Measurements from ENCODE around the gene PTTG1IP.
"Not testable (repeated sequence)": the region's sequence is repeated elsewhere in the genome, so short reads cannot be mapped to it uniquely, and the experiment has no call there.

Gene PTTG1IP

DNA sequence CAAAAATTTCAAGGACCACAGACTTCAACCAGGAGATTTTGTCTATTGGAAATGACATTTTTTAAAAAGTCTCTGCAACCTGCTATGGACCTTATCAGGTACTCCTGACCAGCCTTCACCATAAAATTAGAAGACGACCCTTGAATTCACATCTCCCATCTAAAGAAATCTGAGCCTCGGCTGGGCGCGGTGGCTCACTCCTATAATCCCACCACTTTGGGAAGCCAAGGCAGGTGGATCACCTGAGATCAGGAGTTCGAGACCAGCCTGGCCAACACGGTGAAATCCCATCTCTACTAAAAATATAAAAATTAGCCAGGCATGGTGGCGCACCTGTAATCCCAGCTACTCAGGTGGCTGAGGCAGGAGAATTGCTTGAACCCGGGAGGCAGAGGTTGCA, 5.7 kb upstream of the PTTG1IP start:
- DNase-seq, result not testable (repeated sequence)

DNA sequence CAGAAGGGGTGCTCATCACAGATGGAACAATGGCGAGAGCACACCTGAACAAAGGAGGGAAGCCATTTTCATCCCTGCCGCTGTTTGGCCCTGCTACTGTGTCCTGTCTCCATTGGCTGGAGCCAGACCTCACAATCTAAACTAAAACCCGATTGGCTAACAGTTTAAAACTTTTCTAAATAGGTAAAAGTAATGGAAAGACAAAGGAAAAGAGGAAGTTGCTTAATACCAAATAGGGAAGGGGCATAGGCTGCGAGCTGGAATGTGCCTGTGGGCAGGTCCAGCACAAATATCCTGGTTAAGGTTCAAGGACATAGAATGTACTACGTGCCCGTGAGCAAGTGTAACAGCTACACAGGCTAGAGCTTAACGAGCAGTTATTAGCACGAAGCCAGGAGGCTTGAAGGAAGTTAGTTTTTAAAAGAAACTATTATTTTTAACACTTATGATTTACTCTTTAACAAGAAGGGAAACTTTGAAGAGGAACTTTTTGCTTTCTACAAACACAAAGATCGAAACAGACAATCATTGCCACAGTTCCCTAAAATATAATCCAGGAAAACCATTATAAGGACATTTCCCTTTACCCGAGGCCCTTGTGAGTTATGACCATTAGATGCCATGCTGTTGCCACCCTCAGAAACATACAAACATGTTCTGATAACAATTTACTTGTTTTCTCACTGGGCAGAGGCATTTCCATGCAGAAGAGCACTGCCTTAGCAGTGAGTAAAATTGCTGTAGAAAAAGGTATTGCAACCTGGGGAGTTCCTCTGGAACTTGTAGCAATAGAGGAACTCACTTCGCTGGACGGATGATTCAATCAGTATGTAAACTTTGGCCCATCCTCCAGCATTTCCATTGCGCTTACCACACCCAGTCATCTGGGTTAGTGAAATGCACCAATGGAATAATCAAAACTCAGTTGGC, 4.8 kb upstream of the PTTG1IP start:
- no peak for DNase-seq

DNA sequence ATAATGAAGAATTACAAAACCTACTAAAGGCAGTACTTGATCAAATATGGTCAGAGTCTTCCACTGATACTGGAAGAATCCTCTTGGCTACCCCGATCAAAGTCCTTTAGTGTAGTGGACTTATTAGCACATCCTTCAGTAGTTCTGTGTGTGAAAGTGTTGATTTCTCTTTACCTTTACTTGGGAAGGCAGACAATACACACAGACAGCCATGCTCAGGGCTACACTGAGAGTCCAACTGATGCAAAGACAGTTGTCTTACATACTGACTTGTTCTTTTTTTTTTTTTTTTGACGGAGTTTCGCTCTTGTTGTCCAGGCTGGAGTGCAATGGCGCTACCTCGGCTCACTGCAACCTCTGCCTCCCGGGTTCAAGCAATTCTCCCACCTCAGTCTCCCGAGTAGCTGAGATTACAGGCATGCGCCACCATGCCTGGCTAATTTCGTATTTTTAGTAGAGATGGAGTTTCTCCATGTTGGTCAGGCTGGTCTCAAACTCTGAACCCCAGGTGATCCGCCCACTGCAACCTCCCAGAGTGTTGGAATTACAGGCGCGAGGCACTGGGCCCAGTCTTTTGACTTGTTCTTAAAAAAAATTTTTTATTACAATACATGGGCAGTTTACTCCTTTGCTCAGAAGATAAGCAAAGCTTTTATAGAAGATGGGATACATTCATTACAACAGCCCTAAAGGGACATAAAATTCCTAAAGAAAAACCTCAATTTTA, 3.5 kb upstream of the PTTG1IP start:
- no peak for DNase-seq

DNA sequence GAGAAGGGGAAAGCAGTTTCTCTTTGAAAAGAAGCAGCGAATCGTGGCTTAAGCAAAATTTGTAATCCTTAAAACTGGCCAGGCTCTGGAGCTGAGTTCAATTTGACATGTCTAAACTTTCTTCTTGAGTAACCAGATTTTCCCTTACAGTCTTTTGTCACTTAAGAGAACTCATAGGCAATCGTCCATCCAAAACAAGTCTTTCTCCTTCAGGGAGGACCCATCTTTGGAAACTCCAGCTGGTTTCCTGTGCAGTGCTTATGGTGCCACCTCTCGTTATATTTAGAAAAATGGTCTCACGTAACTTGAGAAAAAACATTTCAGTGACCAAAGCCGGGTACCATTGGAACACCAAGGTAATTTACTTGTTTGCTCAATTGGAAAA, 1.8 kb upstream of the PTTG1IP start:
- no peak for DNase-seq

DNA sequence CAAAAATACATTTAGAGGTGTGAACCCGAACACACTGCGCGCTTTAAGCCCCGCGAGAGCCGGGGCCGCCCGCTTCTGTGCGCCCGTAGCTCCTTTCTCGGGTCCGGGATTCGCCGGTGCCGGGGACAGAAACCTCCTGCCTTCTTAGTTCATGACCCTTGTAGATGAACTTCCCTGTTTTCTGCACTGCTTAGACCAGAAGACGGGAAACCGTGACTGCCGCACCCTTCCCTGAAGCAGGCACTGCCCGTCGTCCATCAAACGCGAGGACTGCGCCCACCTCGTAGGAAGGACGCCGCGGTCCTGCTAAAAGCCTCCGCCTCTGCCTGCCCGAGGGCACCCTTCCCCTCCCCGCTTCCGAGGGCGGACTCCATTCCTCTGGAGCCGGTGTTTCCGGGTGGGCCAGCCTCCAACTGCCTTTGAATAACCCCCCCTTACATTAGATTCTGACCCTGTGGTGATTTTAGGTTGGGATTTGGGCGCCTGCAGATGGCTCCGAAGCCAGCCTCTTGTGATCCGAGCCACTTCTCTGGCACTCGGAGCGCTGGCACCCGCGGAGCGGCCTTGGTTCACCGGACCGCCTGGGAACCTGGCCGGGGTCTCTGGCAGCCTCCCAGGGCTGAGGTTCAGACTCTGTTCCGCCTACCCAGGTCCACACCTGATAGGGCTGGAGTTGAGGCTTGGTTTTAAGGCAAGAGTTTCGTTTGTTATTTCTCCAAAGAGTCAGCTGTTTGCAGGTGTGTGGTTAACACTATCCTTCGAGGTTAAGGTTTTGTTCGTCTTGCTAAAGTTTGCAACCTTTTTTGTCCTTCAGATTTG, 1.2 kb upstream of the PTTG1IP start:
- DNase-seq, result no peak

DNA sequence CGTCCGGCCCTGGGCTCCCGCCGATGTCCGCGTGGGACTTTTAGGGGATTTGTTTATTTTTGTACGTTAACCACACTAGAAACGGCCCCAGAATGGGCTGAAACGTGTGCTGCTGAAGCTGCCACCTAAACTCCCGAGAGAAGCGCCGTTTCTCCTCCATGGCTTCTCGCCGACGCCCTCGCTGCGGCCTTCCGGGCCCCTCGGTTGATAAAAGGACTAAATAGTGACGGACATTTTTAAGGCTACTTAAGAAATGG, 678 bp upstream of the PTTG1IP start:
- no peak for DNase-seq

DNA sequence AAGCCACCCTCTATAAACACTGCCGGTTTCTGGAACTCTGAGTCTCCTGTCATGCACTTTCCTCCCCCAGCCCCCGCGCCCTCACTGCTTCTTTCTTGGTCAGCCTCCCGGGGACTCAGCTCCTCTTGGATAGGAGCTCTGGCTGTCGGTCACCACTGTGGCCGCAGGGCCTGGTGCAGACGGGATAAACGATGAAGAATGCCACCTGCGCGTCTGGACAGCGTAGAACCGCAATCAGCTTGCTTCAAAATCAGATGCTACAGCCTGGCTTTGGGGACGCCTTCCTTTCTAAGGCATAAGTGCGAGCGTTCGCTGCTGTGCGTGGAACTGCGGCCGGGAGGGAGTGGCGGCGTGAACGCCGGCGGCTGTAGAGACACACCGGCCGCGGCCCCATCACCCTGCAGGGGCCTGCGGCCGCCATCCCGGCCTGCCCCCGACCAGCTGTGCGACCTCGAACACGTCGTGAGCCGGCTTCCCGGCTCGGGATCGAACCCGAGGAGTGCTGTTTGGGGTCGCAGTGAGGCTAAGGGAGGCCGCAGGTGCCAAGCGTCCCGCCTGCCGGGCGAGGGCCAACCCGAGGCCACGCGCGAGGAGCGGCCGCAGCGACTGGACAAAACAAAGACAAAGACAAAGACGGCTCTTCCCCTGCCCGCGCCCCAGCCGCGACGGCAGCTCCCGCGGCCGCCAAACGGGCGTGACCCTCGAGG, 688 bp downstream of the PTTG1IP start:
- DNase-seq, result no peak

DNA sequence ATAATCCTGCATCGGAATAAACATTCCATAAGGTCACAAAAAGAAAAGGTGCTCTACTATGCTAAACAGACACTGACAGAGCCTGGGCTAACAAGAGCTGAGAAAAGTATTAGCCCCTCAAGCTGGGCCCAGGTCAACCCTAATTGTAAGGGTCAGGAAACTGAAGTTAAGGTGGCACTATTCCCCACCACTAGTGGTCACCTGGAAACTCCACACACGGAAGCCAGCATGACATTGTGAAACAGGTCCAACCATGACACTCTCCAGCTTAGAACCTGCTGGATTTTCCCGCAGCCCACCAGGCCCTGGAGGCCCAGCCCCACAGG, 1.2 kb downstream of the PTTG1IP start:
- DNase-seq, result no peak

DNA sequence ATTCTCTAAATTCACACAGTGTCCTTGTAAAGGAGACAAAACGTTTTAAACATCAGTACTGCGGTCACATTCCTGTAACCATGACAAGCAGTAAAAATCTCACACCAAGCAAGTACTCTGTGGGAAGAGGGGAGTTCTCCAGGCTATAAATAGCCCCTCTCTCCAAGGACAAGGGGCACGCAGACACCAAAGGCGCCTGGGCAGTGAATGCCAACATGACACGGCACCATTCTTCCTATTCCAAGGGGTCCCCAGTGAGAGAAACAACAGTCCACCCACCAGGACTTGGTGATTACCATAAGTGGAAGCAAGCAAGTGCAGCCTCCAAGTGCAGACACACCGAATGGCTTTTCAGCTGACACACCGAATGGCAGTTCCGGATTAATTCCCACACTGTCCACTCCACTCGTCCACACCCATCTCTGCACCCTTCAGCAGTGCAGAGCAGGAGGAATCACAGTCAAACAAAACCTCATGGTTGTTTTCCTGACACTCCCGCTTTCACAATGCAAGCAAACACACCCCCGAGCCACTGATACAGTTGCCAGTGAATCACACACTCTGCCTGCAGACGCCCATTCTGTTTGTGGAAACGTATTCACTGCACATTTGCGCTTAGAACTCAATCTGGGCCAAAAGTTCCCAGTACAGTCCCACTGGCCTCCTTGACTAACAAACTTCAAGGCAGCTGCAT, 1.8 kb downstream of the PTTG1IP start:
- DNase-seq, result no peak

DNA sequence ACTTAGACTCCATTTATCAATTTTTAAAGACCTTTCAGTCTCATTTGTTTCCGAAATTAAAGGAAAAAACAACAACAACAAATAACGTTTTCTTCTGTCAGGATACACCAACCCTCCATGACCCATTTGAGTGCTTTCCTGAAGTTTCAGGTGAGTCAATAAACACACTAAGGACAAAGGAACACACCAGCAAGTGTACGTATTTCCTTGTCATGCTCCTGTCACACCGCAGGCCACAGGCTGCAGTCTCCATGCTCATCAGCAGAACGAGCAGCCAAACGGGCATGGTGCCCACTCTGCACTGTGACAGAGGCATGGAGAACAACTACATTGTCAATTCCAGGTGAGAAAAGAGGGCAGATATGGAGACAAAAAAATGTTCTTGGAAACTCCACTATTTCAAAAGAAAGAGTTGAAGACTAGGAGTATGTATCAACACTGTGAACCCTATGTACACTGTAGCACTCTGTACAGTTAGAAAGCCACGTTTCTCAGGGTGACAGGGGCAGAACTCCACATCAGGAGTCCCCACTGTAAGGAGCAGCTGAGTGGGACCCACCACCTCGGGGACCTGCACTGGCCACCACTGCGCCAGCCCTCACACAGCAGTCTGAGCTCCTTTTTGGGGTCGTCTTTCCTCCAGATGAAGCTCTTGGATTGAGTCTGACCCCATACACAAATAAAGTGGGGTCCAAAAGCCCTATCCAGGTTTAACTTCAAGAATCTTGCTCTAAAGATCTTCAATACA, 2.6 kb downstream of the PTTG1IP start:
- no peak for DNase-seq

DNA sequence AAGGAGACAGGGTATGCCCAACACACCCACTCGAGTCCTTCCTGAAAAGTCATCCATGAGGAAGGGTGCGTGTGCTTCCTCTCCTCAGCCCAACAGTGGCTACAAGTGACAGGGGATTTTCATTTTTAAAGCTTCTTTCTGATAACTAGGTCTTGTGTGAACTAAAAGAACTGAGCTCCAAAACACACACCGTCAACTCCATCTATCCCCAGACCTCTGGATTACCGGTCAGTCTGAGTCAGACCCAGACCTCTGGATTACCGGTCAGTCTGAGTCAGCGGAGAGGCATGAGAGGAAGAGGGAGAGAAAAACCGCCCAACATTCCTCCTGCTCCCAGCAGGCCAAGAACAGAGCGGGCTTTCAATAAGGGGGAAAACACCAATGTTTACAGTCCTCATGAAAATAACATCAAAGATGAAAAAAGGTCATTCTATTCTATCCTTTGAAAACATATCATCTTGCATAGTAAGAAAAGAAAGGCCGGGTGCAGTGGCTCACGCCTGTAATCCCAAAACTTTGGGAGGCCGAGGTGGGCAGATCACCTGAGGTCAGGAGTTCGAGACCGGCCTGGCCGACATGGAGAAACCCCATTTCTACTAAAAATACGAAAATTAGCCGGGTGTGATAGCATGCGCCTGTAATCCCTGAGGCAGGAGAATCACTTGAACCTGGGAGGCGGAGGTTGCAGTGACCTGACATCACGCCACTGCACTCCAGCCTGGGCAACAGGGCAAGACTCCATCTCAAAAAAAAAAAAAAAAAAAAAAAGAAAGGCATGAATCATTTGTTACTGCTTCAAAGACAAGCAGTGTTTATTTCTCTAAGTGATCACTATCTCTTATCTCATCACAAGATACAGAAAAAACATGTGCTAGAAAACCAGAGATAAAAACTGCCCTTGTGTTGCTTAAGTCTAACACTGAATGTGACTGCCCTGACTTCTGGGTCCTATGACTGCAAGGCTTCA, 3.4 kb downstream of the PTTG1IP start:
- DNase-seq, result no peak

DNA sequence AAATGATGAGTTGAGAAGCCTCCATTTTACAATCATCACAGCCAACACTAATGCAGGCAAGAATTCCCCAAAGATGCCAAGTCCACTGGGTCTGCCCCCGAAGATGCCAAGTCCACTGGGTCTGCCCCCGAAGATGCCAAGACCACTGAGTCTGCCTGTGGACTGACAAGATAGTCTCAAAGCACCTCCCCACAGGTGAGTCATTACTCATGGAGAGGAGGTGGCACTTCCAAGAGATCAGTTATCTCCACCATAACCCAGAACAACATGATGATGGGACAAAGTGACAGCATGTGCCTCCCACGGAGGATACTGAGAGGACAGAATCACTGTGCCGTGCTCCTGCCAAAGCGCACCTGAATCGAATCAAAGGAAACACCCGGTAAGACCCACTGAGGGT, 4.8 kb downstream of the PTTG1IP start:
- DNase-seq, result no peak

DNA sequence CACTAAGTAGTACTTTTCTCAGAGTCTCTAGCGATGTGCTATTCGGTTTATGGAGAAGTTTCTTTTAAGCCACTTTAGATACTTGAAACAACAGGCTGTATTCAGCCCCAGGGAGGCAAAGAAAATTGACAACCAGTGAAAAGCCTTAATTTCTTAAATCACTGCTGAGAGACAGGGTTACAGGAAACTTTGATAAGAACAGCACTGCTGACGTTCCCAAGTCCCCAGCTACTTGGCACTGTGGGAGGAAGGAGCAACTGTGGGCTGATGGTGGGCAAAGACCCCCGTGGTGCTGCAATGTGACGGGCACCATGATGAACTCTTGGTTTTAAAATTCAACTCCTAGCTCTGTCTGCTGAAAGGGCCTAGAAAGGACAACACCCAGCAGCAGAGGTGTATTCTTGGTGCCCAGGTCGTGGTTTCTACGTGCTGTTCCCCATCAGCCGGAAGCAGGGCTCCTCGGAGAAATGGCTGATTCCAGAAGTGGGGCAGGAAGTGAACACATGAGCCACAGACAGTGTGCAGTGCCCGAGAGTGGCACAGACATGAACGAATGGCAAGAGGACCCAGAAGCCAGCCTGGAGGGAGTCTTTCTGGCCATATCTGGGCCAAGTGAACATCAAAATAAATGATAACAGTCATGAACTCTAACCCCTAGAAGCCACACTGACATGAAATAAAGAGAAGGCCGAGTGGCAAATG, 5.3 kb downstream of the PTTG1IP start:
- DNase-seq, result no peak

DNA sequence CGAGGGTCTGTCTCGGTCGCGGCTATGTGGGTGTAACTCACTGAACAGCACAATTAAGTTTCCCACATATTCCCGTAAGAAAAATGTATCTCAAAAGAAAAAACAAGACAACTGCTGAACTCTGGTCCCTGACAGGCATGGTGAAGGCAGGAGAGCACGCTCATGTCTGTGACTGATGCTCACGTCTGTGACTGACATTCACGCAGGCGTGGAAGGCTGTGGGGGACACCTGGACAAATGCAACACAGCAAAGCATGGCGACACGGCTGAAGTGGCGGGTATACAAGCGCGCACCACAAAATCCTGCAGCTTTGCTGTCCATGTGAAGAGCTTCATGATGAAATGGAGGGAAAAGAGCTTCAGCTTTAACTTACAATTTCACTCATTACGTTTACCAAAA, 6.0 kb downstream of the PTTG1IP start:
- no peak for DNase-seq

DNA sequence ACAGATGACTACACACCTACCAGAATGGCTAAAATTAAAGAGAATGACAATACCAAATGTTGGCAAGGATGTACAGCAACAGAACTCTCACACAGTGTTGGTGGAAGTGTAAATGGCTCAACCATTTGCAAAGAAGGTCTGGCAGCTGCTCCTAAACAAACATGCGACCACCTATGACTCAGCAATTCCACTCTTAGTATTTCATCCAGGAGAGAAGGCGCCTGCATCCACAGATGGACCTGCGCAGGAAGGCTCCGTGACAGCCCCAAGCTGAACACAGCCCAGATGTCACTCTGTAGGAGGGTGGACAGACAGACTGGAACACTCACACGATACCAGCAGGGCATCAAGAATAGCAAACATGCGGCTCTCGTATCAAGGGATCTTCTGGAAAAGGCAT, 6.7 kb downstream of the PTTG1IP start:
- DNase-seq, result no peak

DNA sequence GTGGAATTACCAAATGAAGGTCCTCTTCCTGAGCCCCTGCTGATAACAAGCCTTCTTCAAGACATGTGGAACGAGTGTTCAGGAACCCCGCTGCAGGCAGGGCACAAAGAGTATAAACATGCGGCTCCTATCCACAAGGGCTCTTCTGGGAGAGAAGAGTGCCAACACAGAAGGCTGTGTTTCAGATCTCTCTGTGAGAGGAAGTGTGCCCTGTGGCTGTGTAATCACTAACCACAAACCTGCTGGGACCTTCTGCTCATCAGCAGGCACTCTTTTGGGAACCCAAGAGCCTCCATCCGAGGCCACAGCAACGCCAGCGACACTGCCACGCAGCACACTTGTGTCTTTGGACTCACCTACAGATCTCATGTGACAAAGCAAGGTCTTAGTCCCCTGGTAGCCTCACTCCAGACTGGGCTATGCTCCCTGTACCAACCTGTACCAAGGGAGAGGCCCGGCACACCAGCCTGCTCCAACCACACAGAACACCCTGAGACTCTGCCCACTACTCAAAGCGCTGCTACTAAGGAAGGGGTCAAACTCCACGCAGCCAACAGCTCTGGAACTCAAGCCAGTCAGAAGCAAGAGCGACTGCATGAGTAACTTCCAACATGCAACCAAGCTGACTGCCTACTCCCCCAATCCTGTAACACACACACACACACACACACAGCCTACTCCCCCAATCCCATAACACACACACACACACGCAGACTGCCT, 7.8 kb downstream of the PTTG1IP start:
- DNase-seq, result no peak

DNA sequence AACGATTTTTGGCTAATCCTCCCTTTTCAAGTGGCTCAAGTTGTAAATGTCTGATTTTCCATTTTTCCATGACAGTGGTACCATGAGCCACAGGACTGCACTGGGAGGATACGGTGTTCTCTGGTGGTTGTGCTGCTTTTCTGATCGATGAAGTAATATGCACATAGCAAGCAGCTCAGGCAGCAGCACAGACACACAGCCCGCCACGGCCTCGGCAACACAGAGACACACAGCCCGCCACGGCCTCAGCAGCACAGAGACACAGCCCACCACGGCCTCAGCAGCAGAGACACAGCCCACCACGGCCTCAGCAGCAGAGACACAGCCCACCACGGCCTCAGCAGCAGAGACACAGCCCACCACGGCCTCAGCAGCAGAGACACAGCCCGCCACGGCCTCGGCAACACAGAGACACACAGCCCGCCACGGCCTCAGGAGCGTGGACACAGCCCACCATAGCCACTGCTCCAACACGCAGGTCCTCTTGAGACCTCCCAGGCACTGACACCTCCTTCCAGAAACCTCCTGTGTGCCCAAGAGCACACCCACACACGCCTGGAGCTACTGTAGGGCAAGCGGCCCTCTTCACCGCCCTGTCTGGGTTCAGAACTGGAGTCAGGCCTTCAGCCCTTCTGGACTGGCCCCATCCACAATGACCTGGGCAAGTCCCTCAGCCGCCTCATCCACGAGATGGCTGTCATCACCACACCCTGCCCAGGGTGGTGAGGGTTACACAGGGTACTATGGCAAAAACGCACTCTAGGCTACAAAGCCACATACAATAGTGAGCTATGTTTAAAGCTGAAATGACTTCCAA, 10.4 kb downstream of the PTTG1IP start:
- DNase-seq, result no peak

DNA sequence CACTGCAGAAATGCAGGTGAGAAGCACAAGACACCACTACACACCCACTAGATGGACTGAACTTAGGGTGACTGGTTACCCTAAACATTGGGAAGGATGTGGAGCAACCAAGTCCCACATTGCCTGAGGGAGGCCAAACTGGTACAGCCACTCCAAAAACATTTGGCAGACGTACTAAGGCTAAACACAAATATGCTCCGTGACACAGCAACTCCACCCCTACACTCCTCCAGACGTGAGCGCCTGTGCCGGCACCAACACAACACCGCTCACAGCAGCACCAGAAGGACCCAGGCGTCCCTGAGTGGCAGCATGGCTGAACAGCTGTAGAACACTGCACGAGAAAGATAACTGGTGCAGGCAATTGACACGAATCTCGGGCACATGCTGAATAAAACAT, 14.7 kb downstream of the PTTG1IP start:
- no peak for DNase-seq
